ENCODE measurements around the gene ME3.
"Not testable (repeated sequence)": the region's sequence is repeated elsewhere in the genome, so short reads cannot be mapped to it uniquely, and the experiment has no call there.

Gene ME3

DNA sequence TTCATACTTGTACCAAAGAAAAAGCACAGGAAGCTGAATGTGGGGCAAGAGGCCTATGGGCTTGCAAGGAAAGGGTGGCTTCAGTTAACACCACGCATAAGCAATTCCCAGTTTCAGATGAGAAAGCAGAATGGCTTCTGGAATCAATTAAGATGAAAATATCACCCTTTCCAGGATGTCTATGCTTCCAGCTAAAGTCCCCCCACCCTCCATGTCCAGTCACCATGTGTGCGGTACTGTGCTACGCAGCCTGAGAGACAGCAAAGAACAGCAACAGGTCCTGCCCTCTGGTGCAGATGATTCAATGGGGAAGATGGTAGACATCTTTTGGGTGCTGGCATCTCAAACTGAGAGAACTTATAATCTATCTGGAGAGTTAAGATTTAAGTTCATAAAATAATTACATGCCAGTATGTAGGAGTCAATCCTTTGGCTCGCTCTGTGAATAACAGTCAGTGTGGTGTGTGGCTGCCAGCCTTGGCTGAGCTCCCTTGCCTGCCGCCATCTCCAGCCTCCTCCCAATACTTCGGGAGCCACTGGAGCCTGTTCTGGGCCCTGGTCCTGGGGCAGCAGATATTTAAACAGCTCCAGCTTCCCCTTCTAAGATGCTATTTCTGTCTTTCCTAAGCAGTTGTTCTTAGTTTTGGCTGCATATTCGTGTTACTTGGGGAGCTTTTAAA is 44.5 kb downstream of the ME3 start:
- DNase-seq (ENCODE audit: low read depth): no peak
- no peak overlapping the region for H3K4me3 ChIP-seq (ENCODE audit: low read depth, low read length)

- no peak overlapping the region for H3K4me3 ChIP-seq (ENCODE audit: low read depth, low read length)
- DNase-seq (ENCODE audit: low read depth): no peak
Observed at GRCh38 chr11:86625981-86626380, 46.4 kb downstream of the ME3 start.

DNA sequence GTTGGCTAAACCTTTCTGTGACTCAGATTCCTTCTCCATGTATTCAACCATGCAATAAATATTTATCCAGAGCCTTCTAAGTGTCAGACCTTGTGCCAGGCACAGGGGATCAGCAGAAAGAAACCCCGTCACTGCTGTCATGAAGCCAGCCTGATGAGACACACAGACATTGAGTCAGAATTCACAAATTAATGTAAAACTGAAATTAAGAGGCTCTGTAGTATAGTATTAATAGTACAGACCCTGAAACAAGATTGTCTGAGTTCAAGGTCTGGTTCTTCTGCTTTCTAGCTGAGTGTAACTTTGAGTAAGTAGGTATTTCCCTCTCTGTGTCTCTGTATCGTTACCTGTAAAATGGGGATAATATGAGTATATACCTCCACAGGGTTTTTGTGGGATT is 46.9 kb downstream of the ME3 start:
- no peak for DNase-seq (ENCODE audit: low read depth)

DNA sequence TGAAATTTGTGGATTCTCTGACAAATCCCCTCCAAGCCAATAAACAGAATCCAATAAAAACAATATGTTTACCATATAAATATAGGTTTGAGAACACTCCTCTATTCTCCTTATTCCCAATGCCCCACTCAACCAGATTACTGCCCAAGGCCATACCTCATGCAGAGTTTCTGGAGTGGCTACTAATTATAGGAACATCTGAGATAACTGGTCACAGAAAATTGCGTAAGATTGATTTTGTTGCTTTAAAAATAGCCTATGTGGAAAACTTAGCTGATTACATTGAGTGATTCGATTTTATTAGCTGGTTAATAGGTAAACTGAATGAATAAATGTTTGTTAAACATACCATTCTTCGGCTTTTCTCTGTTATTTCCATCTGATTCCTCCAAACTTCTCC is 48.0 kb downstream of the ME3 start:
- no peak overlapping the region for H3K4me3 ChIP-seq (ENCODE audit: low read depth, low read length)
- no peak for DNase-seq (ENCODE audit: low read depth)

More for the DNA sequence above, 46.9 kb downstream of the ME3 start:
- H3K4me3 ChIP-seq (ENCODE audit: low read depth, low read length): no peak overlapping the region

GRCh38 chr11:86623736-86624135 is 48.7 kb downstream of the ME3 start:
- H3K4me3 ChIP-seq (ENCODE audit: low read depth, low read length): no peak overlapping the region
- DNase-seq (ENCODE audit: low read depth): no peak

DNA sequence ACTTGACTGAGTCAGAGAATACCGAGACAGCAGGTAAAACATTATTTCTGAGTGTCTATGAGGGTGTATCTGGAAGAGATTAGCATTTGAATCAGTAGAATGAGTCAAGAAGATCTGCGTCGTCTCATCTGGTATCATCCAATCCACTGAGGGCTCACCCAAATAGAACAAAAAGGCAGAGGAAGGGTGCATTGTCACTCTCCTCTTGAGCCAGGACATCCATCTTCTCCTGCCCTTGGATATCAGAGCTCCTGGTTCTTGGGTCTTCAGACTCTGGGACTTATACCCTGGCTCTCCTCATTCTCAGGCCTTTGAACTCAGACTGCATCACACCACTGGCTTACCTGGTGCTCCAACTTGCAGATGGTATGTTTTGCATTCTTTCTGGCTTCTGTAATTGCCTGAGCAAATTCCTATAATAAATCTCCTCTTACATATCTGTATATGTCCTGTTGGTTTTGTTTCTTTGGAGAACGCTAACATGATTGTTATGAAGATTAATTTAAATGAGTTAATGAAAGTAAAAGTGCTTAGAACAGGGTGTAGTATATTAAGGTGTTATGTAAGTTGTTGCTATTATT is 49.3 kb downstream of the ME3 start:
- DNase-seq (ENCODE audit: low read depth): no peak
- no peak overlapping the region for H3K4me3 ChIP-seq (ENCODE audit: low read depth, low read length)

GRCh38 chr11:86621854-86622253 is 50.6 kb downstream of the ME3 start:
- no peak for DNase-seq (ENCODE audit: low read depth)
- H3K4me3 ChIP-seq (ENCODE audit: low read depth, low read length): no peak overlapping the region

DNA sequence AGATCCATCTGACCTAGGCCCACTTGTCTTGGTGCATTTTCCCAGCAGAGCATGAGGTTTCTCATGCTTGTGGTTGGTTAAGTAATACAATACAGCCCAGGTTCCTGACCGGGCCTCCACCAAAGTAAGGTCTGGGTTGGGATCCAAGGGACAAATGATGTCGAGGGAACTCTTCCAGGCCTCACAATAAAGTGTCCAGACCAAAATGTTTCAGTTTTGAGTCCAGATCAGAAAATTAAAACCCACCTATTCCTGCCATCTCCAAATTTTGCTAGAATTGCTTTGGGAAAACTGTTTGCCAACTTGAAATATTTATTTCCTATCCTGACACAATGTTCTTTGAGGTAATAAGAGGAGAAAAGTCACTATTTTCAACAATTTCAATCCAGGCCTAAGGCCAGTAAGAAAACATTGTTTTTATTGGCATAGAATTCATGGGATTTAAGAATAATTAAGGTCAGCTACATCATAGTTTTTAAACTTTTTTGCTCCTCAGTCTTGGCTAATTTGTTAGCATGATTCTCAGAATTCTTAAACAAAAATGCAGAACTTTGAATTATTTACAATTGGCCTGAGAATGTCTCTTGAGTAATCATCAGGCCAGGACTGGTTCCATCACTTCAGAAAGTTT is 51.4 kb downstream of the ME3 start:
- no peak for DNase-seq (ENCODE audit: low read depth)
- H3K4me3 ChIP-seq (ENCODE audit: low read depth, low read length): no peak overlapping the region

- DNase-seq (ENCODE audit: low read depth): not testable (repeated sequence)
Observed at GRCh38 chr11:86619428-86619827, 53.0 kb downstream of the ME3 start.

GRCh38 chr11:86617502-86617901 is 54.9 kb downstream of the ME3 start:
- DNase-seq (ENCODE audit: low read depth): no peak

More at GRCh38 chr11:86619428-86619827, 53.0 kb downstream of the ME3 start:
- not testable (repeated sequence) for H3K4me3 ChIP-seq (ENCODE audit: low read depth, low read length)

GRCh38 chr11:86615487-86615886 is 56.9 kb downstream of the ME3 start:
- no peak for DNase-seq (ENCODE audit: low read depth)
- no peak overlapping the region for H3K4me3 ChIP-seq (ENCODE audit: low read depth, low read length)

More at GRCh38 chr11:86617502-86617901, 54.9 kb downstream of the ME3 start:
- H3K4me3 ChIP-seq (ENCODE audit: low read depth, low read length): no peak overlapping the region

DNA sequence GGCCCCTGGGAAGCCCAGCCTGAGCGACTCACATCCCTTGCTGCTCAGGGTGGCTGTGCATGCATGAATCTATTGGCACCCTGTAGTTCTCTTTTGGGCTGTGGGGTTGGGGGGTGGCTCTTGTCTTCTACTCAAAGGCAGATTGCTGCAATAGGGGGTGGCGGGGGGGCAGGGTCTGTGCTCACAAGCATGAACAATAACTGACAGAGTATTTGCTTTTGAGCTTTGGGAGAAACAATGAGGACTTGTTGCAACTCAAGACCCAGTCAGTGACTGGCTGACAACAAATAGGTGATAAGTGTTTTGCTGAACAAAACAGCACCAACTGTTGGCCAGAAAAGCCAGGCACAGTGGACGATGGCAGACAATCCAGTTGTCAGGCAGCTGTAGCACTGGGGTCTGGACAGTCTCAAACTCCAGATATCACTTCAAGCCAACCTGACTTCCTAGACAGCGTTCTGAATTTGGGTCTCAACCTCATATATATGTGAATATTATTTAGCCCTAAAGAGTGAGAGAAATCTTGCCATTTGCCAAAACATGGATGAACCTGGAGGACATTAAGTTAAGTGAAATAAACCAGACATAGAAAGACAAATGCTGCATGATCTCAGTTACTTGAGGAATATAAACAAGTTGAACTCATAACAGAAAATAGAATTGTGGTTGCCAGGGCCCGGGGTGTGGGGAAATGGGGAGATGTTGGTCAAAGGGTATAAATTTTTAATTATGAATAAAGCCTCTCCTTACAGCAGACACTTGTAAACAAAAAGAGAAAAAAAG is 61.7 kb downstream of the ME3 start:
- DNase-seq (ENCODE audit: low read depth): no peak
- H3K4me3 ChIP-seq (ENCODE audit: low read depth, low read length): no peak overlapping the region

- no peak overlapping the region for H3K4me3 ChIP-seq (ENCODE audit: low read depth, low read length)
- no peak for DNase-seq (ENCODE audit: low read depth)
Observed at GRCh38 chr11:86608251-86608799, 64.1 kb downstream of the ME3 start.

DNA sequence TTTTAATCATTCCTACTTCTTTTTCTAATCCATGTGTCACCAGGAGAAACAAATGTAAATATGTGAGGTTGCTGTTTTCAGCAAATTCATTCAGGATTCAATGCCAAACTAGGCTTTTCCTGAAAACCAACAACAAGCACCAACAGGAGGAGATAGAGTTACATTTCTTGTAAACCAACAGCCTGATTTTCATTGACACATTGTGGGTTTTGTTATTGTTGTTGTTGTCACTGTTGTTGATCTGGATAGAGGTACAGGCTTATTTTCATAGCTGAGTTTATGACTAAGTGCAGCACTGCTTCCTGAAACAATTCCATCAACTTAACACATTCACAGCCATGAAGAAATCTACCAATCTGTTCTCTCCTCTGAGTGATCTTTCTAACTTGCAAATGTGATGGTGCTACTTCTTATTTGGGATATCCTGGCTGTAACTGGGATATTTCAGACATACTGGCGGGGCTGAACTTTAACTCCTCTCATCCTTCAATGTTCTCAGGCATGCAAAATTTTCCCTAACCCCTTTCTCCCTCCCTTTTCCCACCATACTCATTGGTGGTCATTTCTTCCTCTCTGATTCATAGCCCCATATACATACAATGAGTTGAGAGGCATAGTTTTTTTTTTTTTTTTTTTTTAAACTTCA is 65.5 kb downstream of the ME3 start:
- H3K4me3 ChIP-seq (ENCODE audit: low read depth, low read length): no peak overlapping the region
- no peak for DNase-seq (ENCODE audit: low read depth)

- no peak overlapping the region for H3K4me3 ChIP-seq (ENCODE audit: low read depth, low read length)
- no peak for DNase-seq (ENCODE audit: low read depth)
Observed at GRCh38 chr11:86606270-86606835, 66.1 kb downstream of the ME3 start.

- no peak overlapping the region for H3K4me3 ChIP-seq (ENCODE audit: low read depth, low read length)
- DNase-seq (ENCODE audit: low read depth): no peak
Observed at GRCh38 chr11:86596861-86597586, 75.4 kb downstream of the ME3 start.

DNA sequence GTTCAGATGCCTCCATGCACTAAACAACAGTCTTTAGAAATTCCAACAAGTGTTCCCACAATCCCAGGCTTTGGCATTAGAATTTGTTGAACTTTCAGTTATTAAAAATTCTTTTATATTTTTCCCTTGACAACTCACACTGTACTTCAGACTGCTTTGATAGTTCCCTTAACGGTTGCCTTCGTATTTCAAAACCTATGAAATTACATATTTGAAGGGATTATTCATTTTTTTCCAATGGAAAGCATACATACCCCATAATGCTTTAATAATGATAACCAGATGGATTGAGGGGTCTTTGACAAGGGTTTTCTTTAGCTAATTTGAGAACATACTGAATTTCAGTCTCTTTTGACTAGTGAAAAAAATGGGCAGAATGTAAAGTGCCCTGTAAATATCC is 76.5 kb downstream of the ME3 start:
- no peak overlapping the region for H3K4me3 ChIP-seq (ENCODE audit: low read depth, low read length)
- no peak for DNase-seq (ENCODE audit: low read depth)

DNA sequence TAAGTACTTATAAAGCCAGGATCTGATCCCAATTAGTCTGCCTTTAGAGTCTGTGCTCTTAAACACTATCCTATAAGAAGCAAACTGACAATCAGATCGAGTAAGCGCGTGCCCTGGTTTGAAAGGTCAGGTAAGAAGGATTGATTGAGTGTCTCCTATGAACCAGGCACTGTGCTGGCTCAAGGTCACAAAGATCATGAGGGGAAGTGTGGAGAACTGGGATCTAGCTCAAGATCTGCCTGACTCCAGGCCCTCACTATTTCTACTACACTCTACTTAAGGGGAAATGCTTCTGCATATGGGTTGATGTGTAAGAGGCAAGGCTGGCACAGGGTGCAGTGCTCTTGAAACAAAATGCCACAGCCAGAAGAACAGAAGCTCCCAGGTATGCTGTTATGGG is 77.0 kb downstream of the ME3 start:
- DNase-seq (ENCODE audit: low read depth): no peak
- H3K4me3 ChIP-seq (ENCODE audit: low read depth, low read length): no peak overlapping the region

DNA sequence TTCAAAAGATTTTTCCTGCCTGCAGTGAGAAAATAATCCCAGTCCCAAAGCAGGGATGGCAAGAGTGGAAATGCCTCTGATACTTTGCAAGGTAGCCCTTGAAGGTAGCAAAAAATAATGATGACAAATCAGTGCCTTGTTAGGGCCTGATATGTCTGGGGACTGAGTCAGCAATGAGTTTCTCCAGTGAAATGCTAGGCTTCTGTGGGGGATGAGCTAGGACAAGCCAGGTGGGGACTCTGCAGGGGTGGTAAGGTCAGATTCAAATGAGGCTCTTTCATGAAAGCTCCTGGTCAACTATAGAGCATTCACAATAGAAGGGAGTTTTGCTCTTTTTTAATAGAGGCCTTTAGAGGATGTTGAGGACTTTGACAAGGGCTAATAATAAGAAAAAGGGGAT is 77.7 kb downstream of the ME3 start:
- no peak overlapping the region for H3K4me3 ChIP-seq (ENCODE audit: low read depth, low read length)
- DNase-seq (ENCODE audit: low read depth): no peak

Measured in skeletal muscle cell (primary cell).